Activated CD4-positive, CD25-positive, alpha-beta regulatory T cell treated with anti-CD3 and anti-CD28 coated beads, Interleukin-2, amount 50 U/mL, for 16 hours (primary cell): ENCODE results near the gene SLC16A6.
"Not testable (repeated sequence)": the region's sequence is repeated elsewhere in the genome, so short reads cannot be mapped to it uniquely, and the experiment has no call there.

Experiments
- DNase-seq: peaks from one replicate; pipeline ENCODE4 v3.0.0-alpha.2; 2020; ENCODE audit warnings: low read depth, low spot score

SLC16A6 gene

GRCh38 chr17:68290955-68291835 lies at the start of gene SLC16A6, which contains the start of gene ARSG:
TSS of gene SLC16A6 (minus strand) at chr17:68291127. CDS start at chr17:68278320, 12,807 bp downstream.
TSS of gene ARSG (plus strand) at chr17:68291495. CDS start at chr17:68307494, 15,999 bp downstream.
- peak; percentile 65 for DNase-seq

GRCh38 chr17:68334393-68334792 lies 43.5 kb upstream of the SLC16A6 start:
- no peak for DNase-seq

- DNase-seq = not testable (repeated sequence)
Measured at GRCh38 chr17:68331932-68332331, 41.0 kb upstream of the SLC16A6 start.

- DNase-seq = no peak
Measured at GRCh38 chr17:68329331-68329730, 38.4 kb upstream of the SLC16A6 start.

GRCh38 chr17:68328676-68329075 lies 37.7 kb upstream of the SLC16A6 start:
- no peak for DNase-seq

GRCh38 chr17:68327823-68328557 lies 37.1 kb upstream of the SLC16A6 start:
- DNase-seq = no peak

GRCh38 chr17:68326681-68327080 lies 35.8 kb upstream of the SLC16A6 start:
- no peak for DNase-seq

- DNase-seq = no peak
Measured at GRCh38 chr17:68325961-68326360, 35.0 kb upstream of the SLC16A6 start.

- DNase-seq = no peak
Measured at GRCh38 chr17:68324654-68325336, 33.9 kb upstream of the SLC16A6 start.

- no peak for DNase-seq
Measured at GRCh38 chr17:68324114-68324513, 33.2 kb upstream of the SLC16A6 start.

- DNase-seq = no peak
Measured at GRCh38 chr17:68322630-68323029, 31.7 kb upstream of the SLC16A6 start.

GRCh38 chr17:68321556-68321954 lies 30.6 kb upstream of the SLC16A6 start:
- DNase-seq = no peak

GRCh38 chr17:68320943-68321555 lies 30.1 kb upstream of the SLC16A6 start:
- DNase-seq = no peak

GRCh38 chr17:68320311-68320865 lies 29.5 kb upstream of the SLC16A6 start:
- DNase-seq = no peak

GRCh38 chr17:68319410-68320162 lies 28.7 kb upstream of the SLC16A6 start:
- no peak for DNase-seq

- DNase-seq = no peak
Measured at GRCh38 chr17:68318103-68318991, 27.4 kb upstream of the SLC16A6 start.

- DNase-seq = no peak
Measured at GRCh38 chr17:68317458-68317857, 26.5 kb upstream of the SLC16A6 start.

- no peak for DNase-seq
Measured at GRCh38 chr17:68315930-68316329, 25.0 kb upstream of the SLC16A6 start.

GRCh38 chr17:68314916-68315535 lies 24.1 kb upstream of the SLC16A6 start:
- DNase-seq = no peak
